Astrocyte (in vitro differentiated cells and primary cell): Measurements from ENCODE around the gene GMNN.

ENCODE experiments used
- EZH2 ChIP-seq: IDR thresholded peaks from 2 replicates; pipeline ENCODE4 v1.6.1; 2012; ENCODE audit warnings: mild to moderate bottlenecking, low read length, inconsistent platforms; ENCODE audit not compliant: insufficient read depth
- TF ChIP-seq, protein P1 (sequence below): IDR thresholded peaks from 2 replicates; pipeline ENCODE4 v1.5.1; 2011; ENCODE audit warnings: low read depth, mild to moderate bottlenecking, inconsistent platforms, low read length, moderate library complexity; ENCODE audit not compliant: insufficient read depth

GRCh38 chr6:24734166-24734565 is 40.6 kb upstream of the GMNN start:
- TF ChIP-seq, protein P1, sequence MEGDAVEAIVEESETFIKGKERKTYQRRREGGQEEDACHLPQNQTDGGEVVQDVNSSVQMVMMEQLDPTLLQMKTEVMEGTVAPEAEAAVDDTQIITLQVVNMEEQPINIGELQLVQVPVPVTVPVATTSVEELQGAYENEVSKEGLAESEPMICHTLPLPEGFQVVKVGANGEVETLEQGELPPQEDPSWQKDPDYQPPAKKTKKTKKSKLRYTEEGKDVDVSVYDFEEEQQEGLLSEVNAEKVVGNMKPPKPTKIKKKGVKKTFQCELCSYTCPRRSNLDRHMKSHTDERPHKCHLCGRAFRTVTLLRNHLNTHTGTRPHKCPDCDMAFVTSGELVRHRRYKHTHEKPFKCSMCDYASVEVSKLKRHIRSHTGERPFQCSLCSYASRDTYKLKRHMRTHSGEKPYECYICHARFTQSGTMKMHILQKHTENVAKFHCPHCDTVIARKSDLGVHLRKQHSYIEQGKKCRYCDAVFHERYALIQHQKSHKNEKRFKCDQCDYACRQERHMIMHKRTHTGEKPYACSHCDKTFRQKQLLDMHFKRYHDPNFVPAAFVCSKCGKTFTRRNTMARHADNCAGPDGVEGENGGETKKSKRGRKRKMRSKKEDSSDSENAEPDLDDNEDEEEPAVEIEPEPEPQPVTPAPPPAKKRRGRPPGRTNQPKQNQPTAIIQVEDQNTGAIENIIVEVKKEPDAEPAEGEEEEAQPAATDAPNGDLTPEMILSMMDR, result no peak
- no peak for TF ChIP-seq EZH2
